HG02759 (cell line): ENCODE results near the gene POLR3K.
A peak's percentile ranks its signal among the peaks of the same experiment; 100 is the strongest.

ENCODE experiments used
- ATAC-seq: cut with Tn5 transposase; IDR thresholded peaks from one replicate; pipeline ENCODE4 v1.9.1; 2021; ENCODE audit warnings: mild to moderate bottlenecking, moderate library complexity; ENCODE audit not compliant: unreplicated experiment

Gene POLR3K

GRCh38 chr16:79151-80054 is 26.0 kb upstream of the POLR3K start:
- no peak for ATAC-seq

DNA sequence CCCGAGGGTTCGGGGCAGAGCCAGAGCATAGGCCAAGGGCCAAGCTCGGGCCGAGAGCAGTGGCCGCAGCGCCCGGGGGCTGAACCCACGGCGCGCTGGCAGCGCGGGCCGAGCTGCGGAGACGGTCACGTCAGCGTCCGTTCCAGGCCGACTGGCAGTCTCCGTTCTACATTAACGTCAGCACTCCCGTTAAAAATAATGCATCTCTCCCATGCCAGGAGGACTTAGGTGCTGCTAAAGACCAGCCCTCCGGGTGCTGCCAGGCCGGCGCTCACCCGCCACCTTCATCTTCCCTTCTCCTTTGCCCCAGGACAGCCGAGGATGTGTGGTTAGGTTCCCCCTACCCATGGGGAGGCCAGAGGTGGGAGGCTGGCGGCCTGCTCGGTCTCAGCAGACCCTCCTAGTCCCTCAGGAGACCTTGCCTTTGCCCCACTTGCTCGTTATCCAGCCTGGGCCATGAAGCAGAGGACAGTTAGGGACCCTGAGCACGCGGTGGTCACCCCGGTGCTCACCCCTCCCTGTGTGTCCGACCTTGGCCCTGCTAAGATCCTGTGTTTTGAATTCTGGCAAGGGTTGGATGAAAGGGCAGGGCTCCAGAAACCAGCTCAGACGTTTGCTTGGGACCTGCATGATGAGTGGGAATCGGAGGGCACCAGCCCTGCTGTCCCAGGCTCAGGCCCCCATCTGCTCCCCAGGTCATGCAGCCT is 25.2 kb upstream of the POLR3K start:
- ATAC-seq, result peak; percentile 22

DNA sequence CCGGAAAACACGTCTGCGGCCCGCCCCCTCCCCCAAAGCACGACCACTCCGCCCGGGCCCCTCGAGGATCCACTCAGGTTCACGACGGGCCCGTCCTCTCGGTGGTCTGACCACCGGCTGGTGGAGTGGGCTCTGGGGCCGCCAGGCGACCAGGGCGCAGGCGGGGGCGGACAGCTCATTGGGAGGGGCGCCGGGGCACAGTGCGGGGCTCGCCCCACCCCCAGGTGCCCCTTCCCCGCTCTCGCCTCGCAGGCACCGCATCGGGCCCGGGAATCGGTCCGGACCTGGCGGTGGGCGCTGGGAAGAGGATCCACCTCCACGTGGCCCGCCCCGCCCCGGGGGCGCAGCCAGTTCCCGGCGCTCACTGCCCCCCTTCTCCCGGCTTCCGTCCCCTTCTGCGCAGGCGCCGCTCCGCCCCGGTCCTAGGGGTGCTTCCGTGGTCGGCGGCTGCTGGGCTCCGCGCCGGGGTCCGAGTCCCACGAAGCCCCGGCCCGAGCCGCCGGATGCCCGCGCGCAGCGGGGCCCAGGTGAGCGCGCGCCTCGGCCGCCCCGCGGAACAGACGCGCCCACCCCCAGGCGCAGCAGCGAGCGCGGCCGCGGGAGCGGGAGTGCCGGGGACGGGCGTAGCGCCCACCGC is 24.5 kb upstream of the POLR3K start, which contains the start of gene MPG:
MPG (plus strand) TSS at position 419 of the 637 bp plus-strand sequence; CDS start at position 504, 85 bp downstream.
- ATAC-seq, result peak; percentile 82

GRCh38 chr16:77273-77806 is 23.9 kb upstream of the POLR3K start:
- peak; percentile 26 for ATAC-seq

- no peak for ATAC-seq
These were observed 23.3 kb upstream of the POLR3K start for GRCh38 chr16:76535-77272.

DNA sequence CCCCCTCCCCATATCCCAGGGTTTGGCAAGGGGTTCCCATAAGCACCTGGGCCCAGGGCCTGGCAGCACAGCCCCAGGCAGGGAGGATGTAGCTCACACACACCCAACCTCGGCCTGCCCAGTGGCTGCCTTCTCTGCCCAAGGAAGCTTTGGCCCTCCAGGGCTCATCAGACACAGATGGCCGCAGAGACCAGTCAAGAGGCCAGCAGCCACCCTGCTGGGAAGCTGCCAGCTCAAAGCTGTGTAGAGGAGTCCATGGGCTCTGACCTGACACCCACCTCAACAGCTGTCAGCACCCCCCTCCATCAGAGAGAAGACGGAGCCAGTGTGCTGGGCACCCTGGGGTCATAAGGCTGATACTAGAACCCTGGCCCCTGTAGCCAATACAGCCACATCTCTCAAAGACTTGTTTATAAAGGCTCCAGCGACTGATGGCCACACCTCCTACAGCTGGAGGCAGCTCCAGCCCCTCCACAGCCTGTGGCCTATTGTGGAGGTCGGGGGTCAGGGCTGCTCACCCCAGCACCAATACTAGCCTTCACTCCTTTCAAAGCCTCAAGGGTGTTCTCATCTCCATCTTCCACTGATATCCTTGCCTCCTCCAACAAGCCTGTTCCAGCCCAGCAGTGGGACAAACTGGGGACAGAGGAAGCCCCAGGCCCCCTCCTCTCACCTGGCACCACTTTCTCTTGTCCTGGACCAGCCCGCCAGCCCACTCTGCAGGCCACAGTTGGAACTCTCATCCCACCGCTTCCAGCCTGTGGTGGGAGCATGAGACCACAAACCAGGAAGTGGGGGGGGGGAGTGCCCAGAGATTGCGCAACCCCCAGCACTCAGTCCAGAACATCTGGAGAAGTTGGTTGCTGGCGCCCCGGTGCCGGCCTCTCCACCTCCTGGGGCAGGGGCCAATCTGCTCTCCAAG is 22.4 kb upstream of the POLR3K start:
- ATAC-seq, result no peak

- no peak for ATAC-seq
These were observed 21.4 kb upstream of the POLR3K start for GRCh38 chr16:74747-75334.

GRCh38 chr16:74051-74746 is 20.8 kb upstream of the POLR3K start:
- ATAC-seq, result no peak

- ATAC-seq, result peak; percentile 46
These were observed 19.4 kb upstream of the POLR3K start, which contains the start of gene RHBDF1 for GRCh38 chr16:72561-73548. TSS of gene RHBDF1 (minus strand) at chr16:72631. CDS start at chr16:65015, 7,616 bp downstream.

DNA sequence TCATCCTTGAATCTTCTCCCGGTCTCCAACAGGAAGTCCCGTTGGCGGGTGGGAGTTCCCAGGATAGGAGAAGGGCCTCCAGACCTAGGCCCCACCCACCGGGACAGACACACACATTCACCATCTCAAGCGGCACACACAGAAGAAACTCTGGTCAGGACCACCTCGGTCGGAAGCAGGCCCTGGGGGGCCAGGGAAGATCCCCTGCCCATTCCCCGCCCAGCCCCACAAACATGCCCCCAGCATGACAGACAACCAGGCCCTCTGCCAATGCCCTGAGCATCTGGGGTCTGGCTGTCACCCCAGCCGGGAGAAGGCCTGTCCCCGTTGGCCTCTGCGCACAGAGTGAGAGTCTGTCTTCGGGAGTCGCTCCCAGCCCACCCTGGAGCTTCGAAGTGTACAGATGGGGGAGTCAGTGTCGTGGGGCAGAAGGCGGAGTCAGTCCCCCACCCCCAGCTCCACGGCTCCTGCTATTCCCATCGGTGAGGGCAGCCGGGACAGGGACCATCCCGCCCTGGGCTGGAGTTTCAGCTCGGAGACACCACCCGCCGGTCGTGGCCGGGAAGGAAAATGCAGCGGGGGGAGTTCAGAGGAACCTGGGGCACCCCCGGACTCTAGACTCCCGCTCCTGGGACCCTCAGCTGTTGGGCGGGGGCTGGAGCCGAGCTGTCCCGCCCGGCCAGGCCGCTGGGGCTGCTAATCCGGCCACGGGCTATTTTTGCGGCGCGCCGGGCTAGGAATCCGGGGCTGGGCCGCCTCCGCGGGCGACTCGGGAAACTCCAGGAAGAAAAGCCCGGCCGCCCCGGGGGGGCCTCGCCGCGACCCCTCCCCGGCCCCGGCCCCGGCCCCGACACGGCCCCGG is 18.4 kb upstream of the POLR3K start:
- ATAC-seq, result peak; percentile 25

DNA sequence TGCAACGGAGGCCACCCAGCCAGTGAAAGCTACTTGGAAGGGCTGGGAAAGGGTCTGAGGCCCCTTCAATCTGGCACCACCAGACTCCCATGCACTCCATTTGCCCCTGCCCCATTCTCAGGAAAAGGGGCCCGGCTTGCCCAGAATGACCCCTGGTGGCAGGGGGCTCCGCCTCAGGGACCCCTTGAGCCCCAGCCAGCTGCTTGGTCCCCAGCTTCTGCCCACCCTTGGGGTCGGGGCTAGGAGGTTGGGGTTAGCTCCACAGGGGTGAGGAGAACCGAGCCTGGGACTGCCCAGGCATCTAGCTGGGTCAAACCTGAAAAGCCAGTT is 17.8 kb upstream of the POLR3K start:
- ATAC-seq, result no peak

DNA sequence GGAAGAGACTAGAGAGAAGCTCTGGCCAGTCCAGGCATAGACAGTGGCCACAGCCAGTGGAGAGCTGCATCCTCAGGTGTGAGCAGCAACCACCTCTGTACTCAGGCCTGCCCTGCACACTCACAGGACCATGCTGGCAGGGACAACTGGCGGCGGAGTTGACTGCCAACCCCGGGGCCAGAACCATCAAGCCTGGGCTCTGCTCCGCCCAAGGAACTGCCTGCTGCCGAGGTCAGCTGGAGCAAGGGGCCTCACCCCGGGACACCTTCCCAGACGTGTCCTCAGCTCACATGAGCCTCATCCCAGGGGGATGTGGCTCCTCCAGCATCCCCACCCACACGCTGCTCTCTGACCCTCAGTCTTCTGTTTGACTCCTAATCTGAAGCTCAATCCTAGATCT is 15.8 kb upstream of the POLR3K start:
- ATAC-seq, result no peak

DNA sequence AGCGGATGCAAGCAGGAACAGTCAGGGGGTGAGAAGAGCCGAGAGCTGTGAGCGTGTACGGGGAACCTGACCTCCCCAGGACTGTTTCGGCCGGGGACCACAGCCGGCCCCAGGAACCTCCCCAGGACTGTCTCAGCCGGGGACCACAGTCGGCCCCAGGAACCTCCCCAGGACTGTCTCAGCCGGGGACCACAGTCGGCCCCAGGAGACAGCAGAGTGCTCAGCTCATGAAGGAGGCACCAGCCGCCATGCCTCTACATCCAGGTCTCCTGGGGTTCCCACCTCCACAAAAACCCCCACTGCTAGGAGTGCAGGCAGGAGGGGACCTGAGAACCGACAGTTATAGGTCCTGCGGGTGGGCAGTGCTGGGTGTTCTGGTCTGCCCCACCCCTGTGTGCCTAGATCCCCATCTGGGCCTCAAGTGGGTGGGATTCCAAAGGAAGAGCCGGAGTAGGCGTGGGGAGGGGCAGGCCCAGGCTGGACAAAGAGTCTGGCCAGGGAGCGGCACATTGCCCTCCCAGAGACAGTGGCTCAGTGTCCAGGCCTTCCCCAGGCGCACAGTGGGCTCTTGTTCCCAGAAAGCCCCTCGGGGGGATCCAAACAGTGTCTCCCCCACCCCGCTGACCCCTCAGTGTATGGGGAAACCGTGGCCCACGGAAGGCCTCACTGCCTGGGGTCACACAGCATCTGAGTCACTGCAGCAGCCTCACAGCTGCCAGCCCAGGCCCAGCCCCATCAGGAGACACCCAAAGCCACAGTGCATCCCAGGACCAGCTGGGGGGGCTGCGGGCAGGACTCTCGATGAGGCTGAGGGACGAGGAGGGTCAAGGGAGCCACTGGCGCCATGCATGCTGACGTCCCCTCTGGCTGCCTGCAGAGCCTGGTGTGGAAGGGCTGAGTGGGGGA is 14.7 kb upstream of the POLR3K start:
- ATAC-seq, result no peak

- no peak for ATAC-seq
These were observed 13.9 kb upstream of the POLR3K start for GRCh38 chr16:67183-67791.
